IMR-90 (cell line): ENCODE measurements around the gene ADAMTS17. TPM values are rescaled to one million over a fixed set of nuclear protein-coding genes. Genes with fewer than 3 reads are reported as not detected.

Experiments
- ATAC-seq: fragments of 200-7000 bp; cut with Tn5 transposase; 2 replicates; pipeline ENCODE4 v1.9.1; 2020; ENCODE audit warnings: low read depth, mild to moderate bottlenecking, moderate library complexity
- BruUV-seq: library from RNA; stranded (reverse); fragments of 400-500 nt; replicated peaks from 2 replicates; lab custom pipeline; 2021; lab: Mats Ljungman, UMichigan
- CTCF ChIA-PET: fragments of 300-600 bp; formaldehyde crosslinking; extraction: SDS; loops from one replicate; lab custom pipeline; 2021; ENCODE audit warnings: antibody characterized with exemption; lab: Yijun Ruan, JAX
- POLR2A ChIA-PET: fragments of 300-600 bp; sonication (Branson Sonifier 250); formaldehyde crosslinking; loops from one replicate; lab custom pipeline; 2022; ENCODE audit warnings: antibody characterized with exemption; ENCODE audit not compliant: unreplicated experiment; lab: Charles Lee
- DNase-seq: peaks from one replicate; pipeline ENCODE4 v3.0.0; 2013
- H2AFZ ChIP-seq: replicated peaks from 2 replicates; pipeline ENCODE3; 2013; ENCODE audit warnings: low read length, mild to moderate bottlenecking; ENCODE audit not compliant: poor library complexity
- H2AK5ac ChIP-seq: 2 replicates; pipeline ENCODE4 v1.6.1; 2013; ENCODE audit warnings: low read depth, low read length, inconsistent platforms
- H2AK9ac ChIP-seq: replicated peaks from 2 replicates; pipeline ENCODE3; 2013; ENCODE audit warnings: mild to moderate bottlenecking, low read depth, low read length, moderate library complexity; ENCODE audit not compliant: poor library complexity
- H2BK120ac ChIP-seq: 2 replicates; pipeline ENCODE4 v1.6.1; 2013; ENCODE audit warnings: low read depth, low read length, inconsistent platforms
- H2BK15ac ChIP-seq: 3 replicates; pipeline ENCODE4 v1.6.1; 2013; ENCODE audit warnings: low read depth, low read length, inconsistent platforms
- H2BK20ac ChIP-seq: 2 replicates; pipeline ENCODE4 v1.6.1; 2013; ENCODE audit warnings: low read depth, mild to moderate bottlenecking, inconsistent platforms, low read length, moderate library complexity
- H2BK5ac ChIP-seq: 2 replicates; pipeline ENCODE4 v1.6.1; 2013; ENCODE audit warnings: mild to moderate bottlenecking, low read depth, low read length, inconsistent platforms; ENCODE audit not compliant: poor library complexity, severe bottlenecking
- H3K14ac ChIP-seq: replicated peaks from 2 replicates; pipeline ENCODE4 v1.6.1; 2013; ENCODE audit warnings: low read depth, low read length, inconsistent platforms
- H3K18ac ChIP-seq: 2 replicates; pipeline ENCODE4 v1.6.1; 2013; ENCODE audit warnings: low read depth, low read length, control low read depth
- H3K23ac ChIP-seq: 2 replicates; pipeline ENCODE4 v1.6.1; 2013; ENCODE audit warnings: low read depth, low read length, inconsistent platforms
- H3K27ac ChIP-seq: 2 replicates; pipeline ENCODE4 v1.5.1; 2013; ENCODE audit warnings: mild to moderate bottlenecking, control low read depth, low read length; ENCODE audit not compliant: insufficient read depth
- H3K27me3 ChIP-seq: 2 replicates; pipeline ENCODE4 v1.6.1; 2013; ENCODE audit warnings: low read length; ENCODE audit not compliant: control insufficient read depth, insufficient read depth
- H3K36me3 ChIP-seq: 2 replicates; pipeline ENCODE4 v1.6.1; 2013; ENCODE audit warnings: low read length, mixed read lengths; ENCODE audit not compliant: control insufficient read depth, insufficient read depth
- H3K4ac ChIP-seq: 2 replicates; pipeline ENCODE4 v1.6.1; 2013; ENCODE audit warnings: low read depth, low read length, inconsistent platforms
- H3K4me1 ChIP-seq: 2 replicates; pipeline ENCODE4 v1.6.1; 2013; ENCODE audit warnings: low read length, mixed read lengths; ENCODE audit not compliant: control insufficient read depth, insufficient read depth
- H3K4me2 ChIP-seq: 2 replicates; pipeline ENCODE4 v1.6.1; 2013; ENCODE audit warnings: low read depth, mild to moderate bottlenecking, control low read depth, low read length, moderate library complexity
- H3K4me3 ChIP-seq: 2 replicates; pipeline ENCODE4 v1.5.1; 2013; ENCODE audit warnings: low read depth, mild to moderate bottlenecking, control low read depth, low read length, moderate library complexity; ENCODE audit not compliant: insufficient read depth
- H3K56ac ChIP-seq: 2 replicates; pipeline ENCODE4 v1.6.1; 2013; ENCODE audit warnings: low read length, inconsistent platforms; ENCODE audit not compliant: insufficient read depth; ENCODE audit errors: extremely low read depth
- H3K79me1 ChIP-seq, 2 experiments: 2 replicates each; pipeline ENCODE4 v1.6.1; 2013; ENCODE audit warnings: low read length in 2 of 2, inconsistent platforms in 1 of 2, low read depth in 1 of 2
- H3K9ac ChIP-seq: 2 replicates; pipeline ENCODE4 v1.6.1; 2013; ENCODE audit warnings: low read depth, low read length, control low read depth
- H3K9me1 ChIP-seq: 2 replicates; pipeline ENCODE4 v1.6.1; 2013; ENCODE audit warnings: low read length, inconsistent platforms; ENCODE audit not compliant: insufficient read depth
- H3K9me3 ChIP-seq: 2 replicates; pipeline ENCODE4 v1.6.1; 2013; ENCODE audit warnings: low read length; ENCODE audit not compliant: control insufficient read depth, insufficient read depth
- H4K20me1 ChIP-seq: 2 replicates; pipeline ENCODE4 v1.6.1; 2013; ENCODE audit warnings: low read length, inconsistent platforms; ENCODE audit not compliant: insufficient read depth
- H4K5ac ChIP-seq: 2 replicates; pipeline ENCODE4 v1.6.1; 2013; ENCODE audit warnings: mild to moderate bottlenecking, low read depth, low read length, control low read depth
- H4K8ac ChIP-seq, 2 experiments: 2 replicates each; pipeline ENCODE4 v1.6.1; 2013; ENCODE audit warnings: low read depth in 2 of 2, low read length in 2 of 2, control low read depth in 1 of 2, inconsistent platforms in 1 of 2
- H4K91ac ChIP-seq: 2 replicates; pipeline ENCODE4 v1.6.1; 2013; ENCODE audit warnings: low read depth, low read length, inconsistent platforms; ENCODE audit not compliant: insufficient read depth
- BHLHE40 ChIP-seq: fragments of 150-350 bp; IDR thresholded peaks from 2 replicates; pipeline ENCODE4 v1.6.1; 2016; ENCODE audit warnings: mild to moderate bottlenecking, low read depth, low read length
- CEBPB ChIP-seq: IDR thresholded peaks from 2 replicates; pipeline ENCODE4 v1.6.1; 2012; ENCODE audit warnings: low read depth, low read length, improper control_type of control experiment
- CTCF ChIP-seq: conservative IDR thresholded peaks from 2 replicates; pipeline ENCODE4 v1.5.1; 2012; ENCODE audit warnings: mild to moderate bottlenecking, low read depth, low read length, improper control_type of control experiment
- ELK1 ChIP-seq: fragments of 150-350 bp; IDR thresholded peaks from 2 replicates; pipeline ENCODE4 v1.6.1; 2016; ENCODE audit warnings: low read depth, mild to moderate bottlenecking, low read length, moderate library complexity, borderline replicate concordance
- FOS ChIP-seq: fragments of 150-350 bp; IDR thresholded peaks from 2 replicates; pipeline ENCODE4 v1.6.1; 2016; ENCODE audit warnings: low read depth, low read length
- MAFK ChIP-seq: IDR thresholded peaks from 2 replicates; pipeline ENCODE4 v1.6.1; 2012; ENCODE audit warnings: low read depth, low read length, improper control_type of control experiment
- MAZ ChIP-seq: IDR thresholded peaks from 2 replicates; pipeline ENCODE4 v1.6.1; 2012; ENCODE audit warnings: low read depth, mild to moderate bottlenecking, low read length, improper control_type of control experiment, moderate library complexity, borderline replicate concordance
- MXI1 ChIP-seq: IDR thresholded peaks from 2 replicates; pipeline ENCODE4 v1.6.1; 2012; ENCODE audit warnings: low read depth, mild to moderate bottlenecking, low read length, moderate library complexity, borderline replicate concordance
- NFE2L2 ChIP-seq: fragments of 150-350 bp; IDR thresholded peaks from 2 replicates; pipeline ENCODE4 v1.6.1; 2016; ENCODE audit warnings: low read depth, mild to moderate bottlenecking, low read length
- POLR2A ChIP-seq: IDR thresholded peaks from 2 replicates; pipeline ENCODE4 v1.6.1; 2012; ENCODE audit warnings: mild to moderate bottlenecking, low read depth, low read length
- RAD21 ChIP-seq: IDR thresholded peaks from 2 replicates; pipeline ENCODE4 v1.6.1; 2012; ENCODE audit warnings: low read length, improper control_type of control experiment
- RCOR1 ChIP-seq: IDR thresholded peaks from 2 replicates; pipeline ENCODE4 v1.6.1; 2012; ENCODE audit warnings: mild to moderate bottlenecking, low read length, improper control_type of control experiment; ENCODE audit not compliant: insufficient replicate concordance
- RFX5 ChIP-seq: IDR thresholded peaks from 2 replicates; pipeline ENCODE4 v1.8.0; 2012; ENCODE audit warnings: low read depth, mild to moderate bottlenecking, low read length, moderate library complexity
- USF2 ChIP-seq: fragments of 150-350 bp; IDR thresholded peaks from 2 replicates; pipeline ENCODE4 v1.6.1; 2017; ENCODE audit warnings: mild to moderate bottlenecking, antibody characterized with exemption, low read length, low read depth
- WGBS, 2 experiments: methylation state at CpG; one replicate each; pipeline versions ENCODE4 v1.1.5 to v1.1.7; 2013; ENCODE audit warnings: missing lambda C conversion rate in 2 of 2; ENCODE audit not compliant: insufficient read length in 1 of 2; ENCODE audit errors: extremely low coverage in 2 of 2; 5-methylcytosine and 5-hydroxymethylcytosine counted together
- dilution Hi-C: fragments of 300-500 bp; cut with HindIII; formaldehyde crosslinking; loops from one replicate; pipeline ENCODE4 v1.14.3; 2018; ENCODE audit warnings: low sequenced_read_pairs; ENCODE audit not compliant: unreplicated experiment
- in situ Hi-C: fragments of 300-500 bp; cut with MboI; formaldehyde crosslinking; loops from 3 replicates; pipeline ENCODE4 v1.14.3; 2019; ENCODE audit warnings: low sequenced_read_pairs, inconsistent platforms, mixed read lengths
- intact Hi-C: fragments of 100-400 bp; cut with micrococcal nuclease; formaldehyde crosslinking; loops from 2 replicates; pipeline ENCODE4 v1.10.0; 2022
- polyA plus RNA-seq, 3 experiments: library from polyadenylated mRNA; depleted of rRNA; stranded (reverse); fragments of >200 nt; gene quantifications; 2 replicates each; pipeline ENCODE4 v1.2.3, GENCODE V29; 2012; ENCODE audit warnings: low replicate concordance in 1 of 3
- total RNA-seq: library from RNA; depleted of rRNA; stranded (reverse); fragments of >200 nt; gene quantifications from 2 replicates; pipeline ENCODE4 v1.2.3, GENCODE V29; 2012

ADAMTS17 gene
- total and polyA plus RNA-seq, 2 of the 4 experiments (the other 2 are of a cell fraction) = 0.03 TPM; not detected in 1

- dilution Hi-C loops = no loop called here
Observed at GRCh38 chr15:100281096-100281917, 60.5 kb downstream of the ADAMTS17 start.

More at GRCh38 chr15:100281096-100281917, 60.5 kb downstream of the ADAMTS17 start:
- Histone ChIP-seq H3K36me3 (no peaks in the 10 kb centered on the region), H2BK5ac (no peak overlapping the region), H2BK20ac (no peak overlapping the region), H3K9ac (no peak overlapping the region), H3K27ac (no peak overlapping the region), H4K20me1 (no peaks in the 10 kb centered on the region), H3K23ac (no peak overlapping the region), H4K91ac (no peak overlapping the region), H3K9me3 (peaks cover 41% of the 10 kb centered on the region), H3K4me1 (no peaks in the 10 kb centered on the region), H3K14ac (no peak overlapping the region), H3K56ac (no peak overlapping the region), H2AK5ac (no peak overlapping the region), H3K4me3 (no peak overlapping the region), H3K4me2 (no peak overlapping the region), H3K9me1 (no peaks in the 10 kb centered on the region), H3K4ac (no peak overlapping the region), H3K79me1 (no peaks in the 10 kb centered on the region), H3K27me3 (no peaks in the 10 kb centered on the region), H2AK9ac (no peak overlapping the region), H3K18ac (no peak overlapping the region), H2AFZ (no peak overlapping the region), H2BK120ac (no peak overlapping the region), H2BK15ac (no peak overlapping the region), H4K5ac (no peak overlapping the region), H4K8ac (no peak overlapping the region)
- in situ Hi-C loops = no loop called here
- intact Hi-C loops = no loop called here
- DNase-seq = no peak
- whole genome bisulfite sequencing, 2 experiments = 81% methylated on average over 18 of the region's 30 CpGs; no CpG with 5 or more reads in 1 of the 2 experiments
- BruUV-seq = no TSS peak
- CTCF ChIA-PET = no interaction called here
- POLR2A ChIA-PET = no interaction called here
- ATAC-seq = no peak
- TF ChIP-seq USF2 = no peak
- no peak for TF ChIP-seq RCOR1
- TF ChIP-seq NFE2L2 = no peak
- TF ChIP-seq RFX5 = no peak
- TF ChIP-seq MXI1 = no peak
- TF ChIP-seq CEBPB = no peak
- TF ChIP-seq RAD21 = no peak
- TF ChIP-seq ELK1 = no peak
- TF ChIP-seq CTCF = no peak
- no peak for TF ChIP-seq MAZ
- no peak for TF ChIP-seq POLR2A
- no peak for TF ChIP-seq MAFK
- TF ChIP-seq FOS = no peak
- TF ChIP-seq BHLHE40 = no peak
